Gastrocnemius medialis (tissue), 4 donors: ENCODE data around the gene CD46.

Experiments
- CTCF ChIP-seq, 5 experiments: fragments of 450-650 bp in 3 of 5; fragments of 200-600 bp in 2 of 5; sonication (generic) in 2 of 5; IDR thresholded peaks in 4 of 5; conservative IDR thresholded peaks in 1 of 5; 1 replicate in 4 of 5; 2 replicates in 1 of 5; pipeline ENCODE4 v1.5.1; 2016 to 2019; ENCODE audit warnings: antibody characterized with exemption in 5 of 5, mild to moderate bottlenecking in 3 of 5, moderate library complexity in 3 of 5
- POLR2A ChIP-seq, 2 donors: fragments of 450-650 bp; IDR thresholded peaks; one replicate each; pipeline ENCODE4 v1.6.1; 2017; ENCODE audit warnings: antibody characterized with exemption in 2 of 2, mild to moderate bottlenecking in 2 of 2, moderate library complexity in 2 of 2

GRCh38 chr1:207818971-207819451, 67.2 kb downstream of the CD46 start:
- TF ChIP-seq CTCF (IDR thresholded peaks at IDR 0.05 in 4 of 5, conservative IDR thresholded peaks at IDR 0.05 in 1 of 5) (no peak), POLR2A (IDR thresholded peaks at IDR 0.05) (peak in 1 of 2 donors; percentile 54)
